PC-9 (cell line): Measurements from ENCODE around the gene CCDC24. TPM values are rescaled to one million over a fixed set of nuclear protein-coding genes. Genes with fewer than 3 reads are reported as not detected.

ENCODE experiments used
- BruUV-seq: library from RNA; stranded (reverse); fragments of 400-500 nt; replicated peaks from 2 replicates; lab custom pipeline; 2021; lab: Mats Ljungman, UMichigan
- CTCF ChIA-PET: fragments of 300-600 bp; sonication (Branson Sonifier 250); formaldehyde crosslinking; loops from one replicate; lab custom pipeline; 2022; ENCODE audit warnings: antibody characterized with exemption; lab: Charles Lee
- POLR2A ChIA-PET: fragments of 300-600 bp; sonication (Branson Sonifier 250); formaldehyde crosslinking; loops from one replicate; lab custom pipeline; 2022; ENCODE audit warnings: antibody characterized with exemption; ENCODE audit not compliant: unreplicated experiment; lab: Charles Lee
- DNase-seq, 2 experiments: peaks; one replicate each; pipeline versions ENCODE4 v3.0.0 to v3.0.0-alpha.2; 2015 to 2022; ENCODE audit warnings: mixed read lengths in 1 of 2
- H2AFZ ChIP-seq: fragments of 200-600 bp; sonication (generic); 2 replicates; pipeline ENCODE4 v1.8.1; 2017; ENCODE audit warnings: antibody characterized with exemption
- H3F3A ChIP-seq: fragments of 200-600 bp; sonication (generic); 2 replicates; pipeline ENCODE4 v1.8.1; 2017; ENCODE audit warnings: antibody characterized with exemption, mild to moderate bottlenecking, low read depth; ENCODE audit not compliant: insufficient read depth
- H3K27ac ChIP-seq: fragments of 200-600 bp; sonication (generic); 2 replicates; pipeline ENCODE4 v1.6.1; 2016; ENCODE audit warnings: mixed run types
- H3K27me3 ChIP-seq: fragments of 200-600 bp; sonication (generic); 2 replicates; pipeline ENCODE4 v1.6.1; 2016; ENCODE audit warnings: low read depth, mixed run types; ENCODE audit not compliant: insufficient read depth
- H3K36me3 ChIP-seq: fragments of 200-600 bp; sonication (generic); 2 replicates; pipeline ENCODE4 v1.6.1; 2016; ENCODE audit warnings: low read depth, mixed run types
- H3K4me1 ChIP-seq: fragments of 200-600 bp; sonication (generic); replicated peaks from 2 replicates; pipeline ENCODE4 v1.6.1; 2016; ENCODE audit warnings: mixed run types; ENCODE audit not compliant: insufficient read depth
- H3K4me2 ChIP-seq: fragments of 200-600 bp; sonication (generic); 2 replicates; pipeline ENCODE4 v1.6.1; 2017; ENCODE audit warnings: mixed run types
- H3K4me3 ChIP-seq: fragments of 200-600 bp; sonication (generic); 2 replicates; pipeline ENCODE4 v1.6.1; 2016; ENCODE audit warnings: mixed run types
- H3K79me2 ChIP-seq: fragments of 200-600 bp; sonication (generic); 2 replicates; pipeline ENCODE4 v1.6.1; 2017; ENCODE audit warnings: low read depth, mixed run types
- H3K9me2 ChIP-seq: fragments of 200-600 bp; sonication (generic); 2 replicates; pipeline ENCODE4 v1.8.1; 2017; ENCODE audit warnings: mild to moderate bottlenecking; ENCODE audit not compliant: insufficient read depth
- H3K9me3 ChIP-seq: fragments of 200-600 bp; sonication (generic); 2 replicates; pipeline ENCODE4 v1.8.1; 2016; ENCODE audit warnings: low read depth; ENCODE audit not compliant: insufficient read depth
- H4K20me1 ChIP-seq: fragments of 200-600 bp; sonication (generic); 2 replicates; pipeline ENCODE4 v1.8.1; 2017; ENCODE audit not compliant: insufficient read depth
- EZH2 ChIP-seq: fragments of 200-600 bp; sonication (generic); IDR thresholded peaks from 2 replicates; pipeline ENCODE4 v1.8.0; 2017; ENCODE audit warnings: antibody characterized with exemption, low read depth
- intact Hi-C: fragments of 100-400 bp; cut with micrococcal nuclease; formaldehyde crosslinking; loops from one replicate; pipeline ENCODE4 v1.10.0; 2022; ENCODE audit not compliant: unreplicated experiment
- total RNA-seq: library from RNA; stranded (reverse); gene quantifications from 2 replicates; pipeline ENCODE4 v1.2.3, GENCODE V29; 2021
- TF ChIP-seq, protein P1 (sequence below): fragments of 200-600 bp; sonication (generic); conservative IDR thresholded peaks from 2 replicates; pipeline ENCODE4 v1.6.1; 2017; ENCODE audit warnings: mixed run types, antibody characterized with exemption, mild to moderate bottlenecking, moderate library complexity

Gene CCDC24
- total RNA-seq, 1 experiment from 2014 or later = 47.9 TPM

DNA sequence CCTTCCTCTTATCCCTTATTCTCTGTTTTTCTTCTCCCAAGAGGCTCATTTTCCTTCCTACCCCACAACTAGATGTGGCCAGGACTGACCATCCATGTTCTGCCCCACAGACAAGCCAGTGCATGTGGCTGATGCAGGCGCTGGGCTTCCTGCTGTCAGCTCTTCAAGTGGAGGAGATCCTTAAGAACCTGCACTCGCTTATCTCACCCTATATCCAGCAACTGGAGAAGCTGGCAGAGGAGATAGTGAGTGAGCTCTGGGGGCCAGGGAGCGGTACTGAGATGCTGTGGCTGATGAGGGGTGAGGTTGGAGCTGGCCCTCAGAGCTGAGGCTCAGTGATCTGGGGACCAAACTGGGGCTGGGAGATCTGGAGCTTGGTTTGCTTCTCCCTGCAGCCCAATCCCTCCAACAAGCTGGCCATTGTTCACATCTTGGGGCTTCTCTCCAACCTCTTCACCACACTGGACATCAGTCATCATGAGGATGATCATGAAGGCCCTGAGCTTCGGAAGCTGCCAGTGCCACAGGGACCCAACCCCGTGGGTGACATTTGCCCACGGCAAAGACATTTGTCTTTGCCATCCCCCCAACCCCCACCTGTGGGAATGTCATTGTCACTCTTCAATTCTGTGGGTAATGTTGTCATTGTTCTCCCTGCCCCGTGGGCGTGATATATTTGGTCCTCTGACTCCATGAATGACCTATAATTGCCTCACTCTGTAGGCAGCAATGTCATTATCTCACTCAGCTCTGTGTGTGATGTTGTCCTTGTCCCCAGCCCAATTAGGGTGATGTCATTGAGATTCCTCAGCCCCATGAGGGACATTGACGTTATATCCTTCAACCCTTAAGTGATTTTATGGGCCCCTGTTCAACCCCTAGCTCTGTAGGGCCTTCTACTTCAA is 32.8 kb upstream of the CCDC24 start:
- Histone ChIP-seq H3K27ac (no peak overlapping the region), H3K9me3 (no peaks in the 10 kb centered on the region), H2AFZ (no peak overlapping the region), H3K4me1 (no peaks in the 10 kb centered on the region), H3K79me2 (no peaks in the 10 kb centered on the region), H3K27me3 (no peaks in the 10 kb centered on the region), H3F3A (no peaks in the 10 kb centered on the region), H3K4me2 (no peak overlapping the region), H3K4me3 (no peak overlapping the region), H4K20me1 (no peaks in the 10 kb centered on the region), H3K36me3 (no peaks in the 10 kb centered on the region), H3K9me2 (no peaks in the 10 kb centered on the region)
- TF ChIP-seq, protein P1, sequence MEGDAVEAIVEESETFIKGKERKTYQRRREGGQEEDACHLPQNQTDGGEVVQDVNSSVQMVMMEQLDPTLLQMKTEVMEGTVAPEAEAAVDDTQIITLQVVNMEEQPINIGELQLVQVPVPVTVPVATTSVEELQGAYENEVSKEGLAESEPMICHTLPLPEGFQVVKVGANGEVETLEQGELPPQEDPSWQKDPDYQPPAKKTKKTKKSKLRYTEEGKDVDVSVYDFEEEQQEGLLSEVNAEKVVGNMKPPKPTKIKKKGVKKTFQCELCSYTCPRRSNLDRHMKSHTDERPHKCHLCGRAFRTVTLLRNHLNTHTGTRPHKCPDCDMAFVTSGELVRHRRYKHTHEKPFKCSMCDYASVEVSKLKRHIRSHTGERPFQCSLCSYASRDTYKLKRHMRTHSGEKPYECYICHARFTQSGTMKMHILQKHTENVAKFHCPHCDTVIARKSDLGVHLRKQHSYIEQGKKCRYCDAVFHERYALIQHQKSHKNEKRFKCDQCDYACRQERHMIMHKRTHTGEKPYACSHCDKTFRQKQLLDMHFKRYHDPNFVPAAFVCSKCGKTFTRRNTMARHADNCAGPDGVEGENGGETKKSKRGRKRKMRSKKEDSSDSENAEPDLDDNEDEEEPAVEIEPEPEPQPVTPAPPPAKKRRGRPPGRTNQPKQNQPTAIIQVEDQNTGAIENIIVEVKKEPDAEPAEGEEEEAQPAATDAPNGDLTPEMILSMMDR = no peak
- no peak for TF ChIP-seq EZH2
- no TSS peak for BruUV-seq
- DNase-seq = no peak
- POLR2A ChIA-PET = interaction anchor here (0.7 kb wide), 1 partner anchor 15 kb away, joined by 4 read pairs; no protein-coding TSS in a partner anchor
- CTCF ChIA-PET = interaction anchor here (0.6 kb wide), 1 partner anchor 393 kb away, joined by 3 read pairs; no protein-coding TSS in a partner anchor
- intact Hi-C loops = no loop called here

DNA sequence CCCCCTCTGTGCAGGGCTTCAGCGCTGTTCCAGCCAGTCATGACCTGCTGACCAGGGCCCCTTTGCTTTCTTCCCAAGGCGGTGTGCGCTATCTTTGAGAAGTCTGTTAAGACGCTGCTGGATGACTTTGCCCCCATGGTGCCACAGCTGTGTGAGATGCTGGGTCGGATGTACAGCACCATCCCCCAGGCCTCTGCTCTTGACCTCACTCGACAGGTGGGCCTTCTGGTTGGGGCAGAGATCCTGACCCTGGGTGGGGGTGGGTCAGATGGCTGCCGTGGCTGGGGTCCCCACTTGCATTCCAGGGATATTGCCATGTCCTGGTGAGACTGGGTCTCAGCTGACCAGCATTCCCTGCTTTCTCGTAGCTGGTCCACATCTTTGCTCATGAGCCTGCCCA is 30.6 kb upstream of the CCDC24 start:
- Histone ChIP-seq H2AFZ (no peak overlapping the region), H3K4me2 (no peak overlapping the region), H3K36me3 (no peaks in the 10 kb centered on the region), H4K20me1 (no peaks in the 10 kb centered on the region), H3K27ac (no peak overlapping the region), H3K79me2 (no peaks in the 10 kb centered on the region), H3K9me2 (no peaks in the 10 kb centered on the region), H3K9me3 (no peaks in the 10 kb centered on the region), H3F3A (no peaks in the 10 kb centered on the region), H3K27me3 (no peaks in the 10 kb centered on the region), H3K4me1 (no peaks in the 10 kb centered on the region), H3K4me3 (no peak overlapping the region)
- BruUV-seq = no TSS peak
- no peak for DNase-seq
- ChIA-PET CTCF (no interaction called here), POLR2A (no interaction called here)
- intact Hi-C loops = no loop called here
- TF ChIP-seq, protein P1 = no peak
- no peak for TF ChIP-seq EZH2

- no peaks in the 10 kb centered on the region for H3K36me3 ChIP-seq
- no TSS peak for BruUV-seq
These were observed 29.7 kb upstream of the CCDC24 start for GRCh38 chr1:43961692-43962091.

More at GRCh38 chr1:43961692-43962091, 29.7 kb upstream of the CCDC24 start:
- CTCF ChIA-PET = no interaction called here
- TF ChIP-seq EZH2 = no peak
- TF ChIP-seq, protein P1 = no peak
- intact Hi-C loops = no loop called here
- no peaks in the 10 kb centered on the region for H3K9me2 ChIP-seq
- no peak overlapping the region for H3K4me2 ChIP-seq
- no peak overlapping the region for H2AFZ ChIP-seq
- no peaks in the 10 kb centered on the region for H3K79me2 ChIP-seq
- H3K4me3 ChIP-seq = no peak overlapping the region
- no peaks in the 10 kb centered on the region for H3K27me3 ChIP-seq
- no peaks in the 10 kb centered on the region for H4K20me1 ChIP-seq
- POLR2A ChIA-PET = no interaction called here
- H3K4me1 ChIP-seq = no peaks in the 10 kb centered on the region
- no peak for DNase-seq
- H3K9me3 ChIP-seq = no peaks in the 10 kb centered on the region
- no peaks in the 10 kb centered on the region for H3F3A ChIP-seq
- H3K27ac ChIP-seq = no peak overlapping the region
